GM12878 (cell line): ENCODE measurements around the gene PPAN. TPM values are rescaled to one million over a fixed set of nuclear protein-coding genes. Genes with fewer than 3 reads are reported as not detected.

Experiments used
- ATAC-seq: fragments of 200-7000 bp; cut with Tn5 transposase; 3 replicates; pipeline ENCODE4 v1.9.1; 2020; ENCODE audit warnings: mild to moderate bottlenecking, moderate library complexity
- BruUV-seq: library from RNA; stranded (reverse); fragments of 400-500 nt; replicated peaks from 2 replicates; lab custom pipeline; 2021; lab: Mats Ljungman, UMichigan
- CTCF ChIA-PET: fragments of 300-600 bp; sonication (Branson Sonifier 250); formaldehyde crosslinking; extraction: SDS; loops from one replicate; lab custom pipeline; 2021; ENCODE audit warnings: inconsistent platforms; lab: Yijun Ruan, JAX
- POLR2A ChIA-PET: fragments of 350-600 bp; formaldehyde crosslinking; extraction: SDS; loops from one replicate; lab custom pipeline; 2021; ENCODE audit warnings: inconsistent platforms; lab: Charles Lee
- RAD21 ChIA-PET: fragments of 300-600 bp; sonication (Branson Sonifier 250); formaldehyde crosslinking; loops from one replicate; lab custom pipeline; 2023; ENCODE audit warnings: antibody characterized with exemption; ENCODE audit not compliant: unreplicated experiment; lab: Charles Lee
- SMC1A ChIA-PET: fragments of 300-600 bp; sonication (Branson Sonifier 250); formaldehyde crosslinking; loops from one replicate; lab custom pipeline; 2023; ENCODE audit not compliant: unreplicated experiment, uncharacterized antibody; lab: Charles Lee
- DNase-seq: peaks from one replicate; pipeline ENCODE4 v3.0.0-alpha.2; 2011; ENCODE audit warnings: low read depth, low spot score
- FAIRE-seq: peaks from 3 replicates; lab custom pipeline; 2011; peaks lifted over from hg19 to GRCh38; lab: Jason Lieb, UNC
- H2AFZ ChIP-seq: 2 replicates; pipeline ENCODE4 v1.6.0; 2011; ENCODE audit warnings: low read depth, low read length, control low read depth; ENCODE audit not compliant: control insufficient read depth
- H3K27ac ChIP-seq: 2 replicates; pipeline ENCODE4 v1.5.1; 2011; ENCODE audit warnings: control low read depth; ENCODE audit not compliant: control insufficient read depth, insufficient read depth
- H3K27me3 ChIP-seq, 2 experiments: replicated peaks in 1 of 2; 2 replicates each; pipeline versions ENCODE4 v1.6.0 to v1.6.1; 2011; ENCODE audit warnings: low read length in 1 of 2; ENCODE audit not compliant: control insufficient read depth in 2 of 2, insufficient read depth in 2 of 2
- H3K36me3 ChIP-seq, 2 experiments: 2 replicates each; pipeline ENCODE4 v1.5.1; 2011; ENCODE audit warnings: low read length in 1 of 2; ENCODE audit not compliant: control insufficient read depth in 2 of 2, insufficient read depth in 2 of 2
- H3K4me1 ChIP-seq: 2 replicates; pipeline ENCODE4 v1.6.1; 2011; ENCODE audit warnings: mild to moderate bottlenecking, low read length, moderate library complexity, mixed read lengths; ENCODE audit not compliant: control insufficient read depth, insufficient read depth
- H3K4me2 ChIP-seq: 2 replicates; pipeline ENCODE4 v1.6.0; 2011; ENCODE audit warnings: control low read depth; ENCODE audit not compliant: control insufficient read depth, insufficient read depth
- H3K4me3 ChIP-seq: fragments of 200-600 bp; sonication (generic); 2 replicates; pipeline ENCODE4 v1.5.1; 2016
- H3K79me2 ChIP-seq: 2 replicates; pipeline ENCODE4 v1.6.0; 2011; ENCODE audit warnings: low read length; ENCODE audit not compliant: control insufficient read depth, insufficient read depth
- H3K9ac ChIP-seq: 2 replicates; pipeline ENCODE4 v1.8.0; 2011; ENCODE audit warnings: low read length, control low read depth, mixed read lengths; ENCODE audit not compliant: control insufficient read depth, insufficient read depth
- H3K9me3 ChIP-seq: replicated peaks from 3 replicates; pipeline ENCODE4 v1.5.1; 2011; ENCODE audit warnings: mild to moderate bottlenecking, low read length; ENCODE audit not compliant: control insufficient read depth, insufficient read depth
- H4K20me1 ChIP-seq: 2 replicates; pipeline ENCODE4 v1.6.0; 2011; ENCODE audit not compliant: control insufficient read depth, insufficient read depth
- ATF7 ChIP-seq: fragments of 450-650 bp; IDR thresholded peaks from 2 replicates; pipeline ENCODE4 v1.6.1; 2016; ENCODE audit warnings: low read depth, mild to moderate bottlenecking
- CUX1 ChIP-seq: IDR thresholded peaks from 2 replicates; pipeline ENCODE4 v1.6.1; 2012; ENCODE audit warnings: improper control_type of control experiment, low read depth, low read length; ENCODE audit not compliant: insufficient replicate concordance
- EGR1 ChIP-seq, 2 experiments: IDR thresholded peaks; 1 replicate in 1 of 2; 2 replicates in 1 of 2; pipeline ENCODE4 v1.6.1; 2011 to 2012; ENCODE audit warnings: low read depth in 2 of 2, low read length in 2 of 2, borderline replicate concordance in 1 of 2, mild to moderate bottlenecking in 1 of 2, moderate library complexity in 1 of 2
- IKZF1 ChIP-seq: fragments of 450-650 bp; conservative IDR thresholded peaks from 2 replicates; pipeline ENCODE4 v1.6.1; 2017; ENCODE audit warnings: antibody characterized with exemption, mild to moderate bottlenecking
- NR2F1 ChIP-seq: fragments of 450-650 bp; conservative IDR thresholded peaks from 2 replicates; pipeline ENCODE4 v1.6.1; 2017; ENCODE audit warnings: mild to moderate bottlenecking
- RBBP5 ChIP-seq: fragments of 200-600 bp; sonication (generic); conservative IDR thresholded peaks from 2 replicates; pipeline ENCODE4 v1.6.1; 2016
- RUNX3 ChIP-seq: IDR thresholded peaks from 2 replicates; pipeline ENCODE4 v1.6.1; 2012; ENCODE audit warnings: low read length, inconsistent platforms
- SP1 ChIP-seq: IDR thresholded peaks from one replicate; pipeline ENCODE4 v1.6.1; 2011; ENCODE audit warnings: low read depth, low read length
- SUPT20H ChIP-seq: IDR thresholded peaks from 2 replicates; pipeline ENCODE4 v1.6.1; 2011; ENCODE audit warnings: low read depth, mild to moderate bottlenecking, low read length, moderate library complexity, borderline replicate concordance; ENCODE audit not compliant: control insufficient read depth
- ZBTB40 ChIP-seq: fragments of 450-650 bp; IDR thresholded peaks from 2 replicates; pipeline ENCODE4 v1.6.1; 2016; ENCODE audit warnings: mild to moderate bottlenecking, moderate library complexity, borderline replicate concordance
- ZNF592 ChIP-seq: fragments of 450-650 bp; IDR thresholded peaks from 2 replicates; pipeline ENCODE4 v1.6.1; 2017; ENCODE audit warnings: mild to moderate bottlenecking, moderate library complexity
- ZZZ3 ChIP-seq: IDR thresholded peaks from 2 replicates; pipeline ENCODE4 v1.6.1; 2011; ENCODE audit warnings: low read depth; ENCODE audit not compliant: control insufficient read depth, insufficient read length
- WGBS: methylation state at CpG from one replicate; pipeline ENCODE4 v1.1.6; 2016; ENCODE audit warnings: low lambda C conversion rate; ENCODE audit not compliant: insufficient replicate concordance, insufficient coverage; ENCODE audit errors: missing lambda C conversion rate; 5-methylcytosine and 5-hydroxymethylcytosine counted together
- in situ Hi-C: fragments of 300-500 bp; cut with MboI; formaldehyde crosslinking; loops from 9 replicates; pipeline ENCODE4 v1.14.3; 2018; ENCODE audit warnings: mixed read lengths
- intact Hi-C: fragments of 100-400 bp; cut with micrococcal nuclease; formaldehyde crosslinking; loops from one replicate; pipeline ENCODE4 v1.14.2; 2022; ENCODE audit not compliant: unreplicated experiment
- polyA plus RNA-seq, 11 experiments: library from polyadenylated mRNA; depleted of rRNA in 4 of 11; unstranded in 6 of 11; stranded (reverse) in 5 of 11; fragments of >200 nt; fragmentation: Nextera tagmentation in 4 of 11; fragmentation: Illumina TruSeq in 1 of 11; extraction: Ambion mirVana in 4 of 11; extraction: Trizol in 1 of 11; gene quantifications; 1 replicate in 1 of 11; 2 replicates in 10 of 11; pipeline versions ENCODE4 v1.2.1 to v1.2.3, GENCODE V29; 2011 to 2016; ENCODE audit warnings: inconsistent platforms in 2 of 11, missing spikeins in 2 of 11, low read depth in 1 of 11
- total RNA-seq, 4 experiments: library from RNA; depleted of rRNA in 3 of 4; stranded (reverse); fragments of >200 nt in 3 of 4; fragmentation: Illumina TruSeq in 1 of 4; extraction: Trizol in 1 of 4; gene quantifications; 2 replicates each; pipeline versions ENCODE4 v1.2.1 to v1.2.3, GENCODE V29; 2013 to 2021

PPAN gene
- total and polyA plus RNA-seq, 10 of the 15 experiments (the other 5 are each of a cell fraction or from before 2014, with no cell fraction given) = 2.1 to 171 (median 108) TPM

GRCh38 chr19:10139952-10140351 is 33.8 kb downstream of the PPAN start:
- Histone ChIP-seq H3K79me2 (no peaks in the 10 kb centered on the region), H4K20me1 (no peaks in the 10 kb centered on the region), H3K4me1 (no peaks in the 10 kb centered on the region), H3K27ac (no peak overlapping the region), H2AFZ (no peak overlapping the region), H3K4me2 (no peak overlapping the region), H3K4me3 (no peak overlapping the region), H3K9ac (no peak overlapping the region), H3K36me3 (peaks cover 62 to 77% of the 10 kb centered on the region in 2 experiments), H3K27me3 (no peaks in the 10 kb centered on the region), H3K9me3 (no peaks in the 10 kb centered on the region)
- POLR2A ChIA-PET = no interaction called here
- no peak for FAIRE-seq
- DNase-seq = no peak
- intact Hi-C loops (no loop called here), in situ Hi-C loops (no loop called here)
- SMC1A ChIA-PET = no interaction called here
- RAD21 ChIA-PET = no interaction called here
- ATAC-seq = no peak
- CTCF ChIA-PET = no interaction called here
- 91% methylated on average over 23 of the region's 23 CpGs for WGBS
- no TSS peak for BruUV-seq
- no peak for TF ChIP-seq RUNX3
- no peak for TF ChIP-seq RBBP5
- TF ChIP-seq ZZZ3 = no peak
- no peak for TF ChIP-seq IKZF1
- no peak for TF ChIP-seq ATF7
- no peak for TF ChIP-seq SP1
- TF ChIP-seq SUPT20H = no peak
- TF ChIP-seq ZBTB40 = no peak
- no peak for TF ChIP-seq NR2F1
- TF ChIP-seq EGR1 (IDR thresholded peaks at IDR 0.05; ENCODE audit: borderline replicate concordance in 1 of 2, low read depth in 2 of 2, low read length in 2 of 2) = no peak
- TF ChIP-seq ZNF592 = no peak
- TF ChIP-seq CUX1 = no peak
